ENCODE data around the gene TSR3. TPM values are rescaled to one million over a fixed set of nuclear protein-coding genes. Genes with fewer than 3 reads are reported as not detected.
A peak's percentile ranks its signal among the peaks of the same experiment; 100 is the strongest.

TSR3 gene
- total and polyA plus RNA-seq, 2 donors (not counting 1 experiment from before 2014, with no cell fraction given) = 35.7 to 43.7 TPM

- Histone ChIP-seq H4K20me1 (ENCODE audit: control insufficient read depth, insufficient read depth, low read length, poor library complexity, severe bottlenecking) (peaks cover 43% of the 10 kb centered on the region), H3K79me2 (ENCODE audit: control insufficient read depth, insufficient read depth, low read length) (peaks cover 58% of the 10 kb centered on the region), H3K27me3 (replicated peaks in 1 of 4; ENCODE audit: control extremely low read depth in 1 of 4, control insufficient read depth in 3 of 4, insufficient read depth in 4 of 4, low read length in 3 of 4) (no peaks in the 10 kb centered on the region), H3K4me1 (ENCODE audit: control insufficient read depth in 2 of 2, insufficient read depth in 2 of 2, low read length in 2 of 2) (peaks cover 41 to 65% of the 10 kb centered on the region in 2 donors), H2AFZ (ENCODE audit: insufficient read depth, low read depth, low read length, poor library complexity, severe bottlenecking) (peak within 1 kb of the TSS; percentile 99), H3K27ac (ENCODE audit: low read length in 2 of 2) (peak within 1 kb of the TSS; percentile 99 to 100), H3K9me3 (ENCODE audit: control extremely low read depth in 1 of 3, control insufficient read depth in 2 of 3, insufficient read depth in 1 of 3, low read length in 2 of 3) (peaks cover 0 to 7% (median 0%) of the 10 kb centered on the region in 3 donors), H3K9ac (ENCODE audit: low read length) (peak within 1 kb of the TSS; percentile 100), H3K4me3 (ENCODE audit: control extremely low read depth in 1 of 5, extremely low read depth in 1 of 5, insufficient read depth in 1 of 5, low read depth in 2 of 5, low read length in 4 of 5) (peak within 1 kb of the TSS; percentile 80 to 90 (median 86)), H3K4me2 (replicated peaks; ENCODE audit: low read depth, low read length, poor library complexity, severe bottlenecking) (peak within 1 kb of the TSS; percentile 91), H3K36me3 (replicated peaks in 1 of 2; ENCODE audit: control extremely low read depth in 1 of 2, control insufficient read depth in 1 of 2, extremely low read depth in 1 of 2, insufficient read depth in 2 of 2, low read length in 1 of 2) (peaks cover 0 to 24% of the 10 kb centered on the region in 2 experiments)
- POLR2A ChIA-PET = interaction anchor here (0.7 to 2.2 kb wide), 9 partner anchors 12 to 303 kb away, joined by 3 to 14 read pairs (median 4); partner anchors contain the start of genes CRAMP1 and IFT140
- H3K4me1 Mint-ChIP-seq = peaks cover 52% of the 10 kb centered on the region
- H3K27me3 Mint-ChIP-seq = no peaks in the 10 kb centered on the region
- ATAC-seq (ENCODE audit: low read depth) = peak; percentile 74
- H3K4me3 Mint-ChIP-seq = peak within 1 kb of the TSS; percentile 99
- intact Hi-C loops (cut with micrococcal nuclease) = loop anchor here (1.0 to 10.0 kb wide), 4 partner anchors 22 to 1716 kb away; partner anchors contain the start of genes HCFC1R1, THOC6, TNFRSF12A and UQCC4
- H3K9me3 Mint-ChIP-seq (ENCODE audit: insufficient read depth) = no peaks in the 10 kb centered on the region
- TF ChIP-seq EZH2 (IDR thresholded peaks at IDR 0.05; ENCODE audit: borderline replicate concordance, insufficient read depth, low read depth, low read length, poor library complexity, severe bottlenecking) (peak; percentile 98), CTCF (IDR thresholded peaks at IDR 0.05) (no peak)
- WGBS (ENCODE audit: insufficient coverage) = under 1% methylated on average over 116 of the region's 117 CpGs
- peak within 1 kb of the TSS; percentile 100 for H3K27ac Mint-ChIP-seq
- DNase-seq = peak; percentile 100
- CTCF ChIA-PET = no interaction called here
Observed at GRCh38 chr16:1308977-1309885, 42.4 kb downstream of the TSR3 start, which contains the start of gene UBE2I. TSS of gene UBE2I (plus strand) at chr16:1309636. CDS start at chr16:1314031, 4,395 bp downstream.

Data from B cell (primary cell).